Colonic mucosa (tissue), 4 donors: ENCODE results near the gene PDZD2. TPM values are rescaled to one million over a fixed set of nuclear protein-coding genes. Genes with fewer than 3 reads are reported as not detected.
A peak's percentile ranks its signal among the peaks of the same experiment; 100 is the strongest.

Experiments
- DNase-seq: peaks from one replicate; pipeline ENCODE4 v3.0.0-alpha.2; 2020
- H3K27ac ChIP-seq: fragments of 200-600 bp; one replicate; pipeline ENCODE4 v1.8.0; 2021
- H3K27me3 ChIP-seq: fragments of 200-600 bp; one replicate; pipeline ENCODE4 v1.8.0; 2021
- H3K36me3 ChIP-seq: fragments of 200-600 bp; one replicate; pipeline ENCODE4 v1.8.0; 2021
- H3K4me1 ChIP-seq: fragments of 200-600 bp; one replicate; pipeline ENCODE4 v1.8.0; 2021; ENCODE audit warnings: mild to moderate bottlenecking
- H3K4me3 ChIP-seq: fragments of 200-600 bp; one replicate; pipeline ENCODE4 v1.8.0; 2021
- H3K9ac ChIP-seq, 2 donors: one replicate each; pipeline ENCODE4 v1.7.0; 2013; ENCODE audit warnings: control low read depth in 2 of 2, low read depth in 2 of 2, low read length in 2 of 2
- H3K9me3 ChIP-seq: fragments of 200-600 bp; one replicate; pipeline ENCODE4 v1.8.0; 2021
- intact Hi-C: fragments of 100-400 bp; cut with DNase I; formaldehyde crosslinking; loops from one replicate; pipeline ENCODE4 v1.14.1; 2022
- total RNA-seq, 2 donors: library from RNA; stranded (reverse); fragmentation: NEBNext Ultra II Directional in 1 of 2; extraction: Animal tissue kit (Norgen Biotek cat#: 25700) in 1 of 2; gene quantifications; one replicate each; pipeline ENCODE4 v1.2.1, GENCODE V29; 2021
- TF ChIP-seq, protein P1 (sequence below): fragments of 200-600 bp; IDR thresholded peaks from one replicate; pipeline ENCODE4 v1.8.0; 2022; ENCODE audit warnings: antibody characterized with exemption, mild to moderate bottlenecking
- donor health status: healthy.
- donor health status: DM: no; HTN: no; CAD: no.
- donor health status: DM: no; HTN: no; CAD: no.

Gene PDZD2
- total RNA-seq, 2 donors from 2014 or later = 1.8 to 2.3 TPM

DNA sequence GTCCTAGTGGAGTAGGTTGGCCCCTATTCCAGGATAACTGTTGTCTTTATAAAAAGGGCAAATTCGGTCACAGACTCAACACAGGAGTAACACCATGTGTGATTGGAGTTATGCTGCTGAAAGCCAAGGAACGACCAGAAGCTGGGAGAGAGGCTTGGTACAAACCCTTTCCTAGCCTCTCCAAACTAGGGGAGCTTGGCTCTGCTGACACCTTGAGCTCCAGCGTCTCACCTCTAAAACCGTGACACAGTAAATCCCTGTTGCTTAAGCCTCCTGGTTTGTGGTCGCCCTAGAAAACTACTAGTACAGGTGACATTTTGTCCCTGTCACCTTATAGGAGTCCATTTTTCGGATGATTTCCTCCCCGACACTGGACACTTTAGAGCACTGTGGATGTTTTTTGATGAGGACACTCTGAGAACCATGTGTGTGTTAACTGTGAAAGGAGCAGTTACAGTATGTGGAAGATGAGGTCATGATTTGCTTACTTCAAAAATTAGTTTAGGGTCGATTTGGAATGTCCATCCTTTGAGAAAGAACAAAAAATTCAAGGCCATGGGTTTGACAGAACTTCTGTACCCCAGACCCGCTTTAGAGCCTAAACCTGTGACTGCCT, 167.0 kb downstream of the PDZD2 start:
- no peak overlapping the region for H3K9ac ChIP-seq
- no peaks in the 10 kb centered on the region for H3K9me3 ChIP-seq
- H3K27me3 ChIP-seq = no peaks in the 10 kb centered on the region
- DNase-seq = no peak
- no peaks in the 10 kb centered on the region for H3K36me3 ChIP-seq
- no peaks in the 10 kb centered on the region for H3K4me1 ChIP-seq
- intact Hi-C loops = no loop called here
- H3K4me3 ChIP-seq = no peak overlapping the region
- H3K27ac ChIP-seq = no peak overlapping the region
- TF ChIP-seq, protein P1, sequence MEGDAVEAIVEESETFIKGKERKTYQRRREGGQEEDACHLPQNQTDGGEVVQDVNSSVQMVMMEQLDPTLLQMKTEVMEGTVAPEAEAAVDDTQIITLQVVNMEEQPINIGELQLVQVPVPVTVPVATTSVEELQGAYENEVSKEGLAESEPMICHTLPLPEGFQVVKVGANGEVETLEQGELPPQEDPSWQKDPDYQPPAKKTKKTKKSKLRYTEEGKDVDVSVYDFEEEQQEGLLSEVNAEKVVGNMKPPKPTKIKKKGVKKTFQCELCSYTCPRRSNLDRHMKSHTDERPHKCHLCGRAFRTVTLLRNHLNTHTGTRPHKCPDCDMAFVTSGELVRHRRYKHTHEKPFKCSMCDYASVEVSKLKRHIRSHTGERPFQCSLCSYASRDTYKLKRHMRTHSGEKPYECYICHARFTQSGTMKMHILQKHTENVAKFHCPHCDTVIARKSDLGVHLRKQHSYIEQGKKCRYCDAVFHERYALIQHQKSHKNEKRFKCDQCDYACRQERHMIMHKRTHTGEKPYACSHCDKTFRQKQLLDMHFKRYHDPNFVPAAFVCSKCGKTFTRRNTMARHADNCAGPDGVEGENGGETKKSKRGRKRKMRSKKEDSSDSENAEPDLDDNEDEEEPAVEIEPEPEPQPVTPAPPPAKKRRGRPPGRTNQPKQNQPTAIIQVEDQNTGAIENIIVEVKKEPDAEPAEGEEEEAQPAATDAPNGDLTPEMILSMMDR = no peak

DNA sequence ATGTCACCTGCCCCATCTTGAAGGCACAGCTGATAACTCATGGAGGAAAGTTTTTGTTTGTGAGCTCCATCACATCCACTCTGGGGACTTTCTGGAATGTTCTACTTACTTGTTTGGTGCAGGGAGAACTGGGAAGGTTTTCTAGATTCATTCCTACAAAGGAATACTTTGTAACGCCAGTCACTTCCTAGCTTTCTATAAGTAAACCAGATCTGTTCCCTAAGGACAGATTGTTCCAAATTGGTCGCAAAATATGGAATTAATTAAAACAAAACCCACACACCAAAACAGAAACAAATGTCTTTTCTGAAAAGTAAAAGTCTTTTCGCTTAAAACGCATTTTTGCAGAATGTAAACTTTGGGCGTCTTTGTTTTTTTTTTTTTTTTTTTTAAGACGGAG, 167.6 kb downstream of the PDZD2 start:
- no peak overlapping the region for H3K4me3 ChIP-seq
- H3K27me3 ChIP-seq = no peaks in the 10 kb centered on the region
- TF ChIP-seq, protein P1 = no peak
- DNase-seq = no peak
- H3K4me1 ChIP-seq = no peaks in the 10 kb centered on the region
- intact Hi-C loops = no loop called here
- H3K36me3 ChIP-seq = no peaks in the 10 kb centered on the region
- no peak overlapping the region for H3K27ac ChIP-seq
- H3K9ac ChIP-seq = no peak overlapping the region
- H3K9me3 ChIP-seq = no peaks in the 10 kb centered on the region

DNA sequence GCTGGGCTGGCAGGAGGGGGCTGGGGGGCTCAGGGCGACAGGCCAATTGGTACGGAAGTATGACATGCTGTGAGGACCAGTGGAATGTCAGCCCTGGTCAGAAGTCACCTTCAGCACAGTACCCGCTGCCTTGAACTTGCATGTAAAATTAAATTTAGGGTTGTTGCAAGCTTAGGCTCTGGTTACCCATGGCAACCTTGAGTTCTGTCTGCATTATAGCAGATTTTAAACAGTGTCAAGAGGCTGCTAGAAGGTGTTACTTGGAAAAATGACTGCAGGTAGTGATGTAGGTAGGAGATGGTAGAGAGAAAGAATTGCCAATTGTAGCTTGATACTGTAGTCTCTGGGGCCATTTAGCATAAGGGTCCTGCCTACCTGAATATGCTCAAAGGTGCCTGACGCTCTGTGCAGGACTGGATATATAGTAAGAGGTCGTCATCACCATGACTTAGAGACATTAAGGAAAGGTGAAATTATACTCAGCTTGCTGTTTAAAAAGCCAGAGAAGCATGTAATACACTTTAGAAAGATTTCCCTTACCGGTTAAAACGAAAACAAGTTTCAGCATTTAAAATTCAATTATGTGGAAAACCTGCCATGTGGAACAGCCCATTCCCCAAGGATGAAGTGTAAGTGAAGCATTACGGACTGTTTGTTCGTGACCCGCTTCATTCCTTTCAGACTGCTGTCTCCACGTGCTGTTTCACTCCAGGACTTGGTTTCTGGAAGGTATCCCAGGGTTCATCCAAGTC, 169.0 kb downstream of the PDZD2 start:
- no peak overlapping the region for H3K9ac ChIP-seq
- DNase-seq = no peak
- TF ChIP-seq, protein P1 = no peak
- no peak overlapping the region for H3K4me3 ChIP-seq
- no peak overlapping the region for H3K27ac ChIP-seq
- H3K27me3 ChIP-seq = no peaks in the 10 kb centered on the region
- H3K36me3 ChIP-seq = no peaks in the 10 kb centered on the region
- intact Hi-C loops = loop anchor here (2.0 kb wide), 1 partner anchor 227 kb away; no protein-coding TSS in a partner anchor
- H3K4me1 ChIP-seq = no peaks in the 10 kb centered on the region
- no peaks in the 10 kb centered on the region for H3K9me3 ChIP-seq

DNA sequence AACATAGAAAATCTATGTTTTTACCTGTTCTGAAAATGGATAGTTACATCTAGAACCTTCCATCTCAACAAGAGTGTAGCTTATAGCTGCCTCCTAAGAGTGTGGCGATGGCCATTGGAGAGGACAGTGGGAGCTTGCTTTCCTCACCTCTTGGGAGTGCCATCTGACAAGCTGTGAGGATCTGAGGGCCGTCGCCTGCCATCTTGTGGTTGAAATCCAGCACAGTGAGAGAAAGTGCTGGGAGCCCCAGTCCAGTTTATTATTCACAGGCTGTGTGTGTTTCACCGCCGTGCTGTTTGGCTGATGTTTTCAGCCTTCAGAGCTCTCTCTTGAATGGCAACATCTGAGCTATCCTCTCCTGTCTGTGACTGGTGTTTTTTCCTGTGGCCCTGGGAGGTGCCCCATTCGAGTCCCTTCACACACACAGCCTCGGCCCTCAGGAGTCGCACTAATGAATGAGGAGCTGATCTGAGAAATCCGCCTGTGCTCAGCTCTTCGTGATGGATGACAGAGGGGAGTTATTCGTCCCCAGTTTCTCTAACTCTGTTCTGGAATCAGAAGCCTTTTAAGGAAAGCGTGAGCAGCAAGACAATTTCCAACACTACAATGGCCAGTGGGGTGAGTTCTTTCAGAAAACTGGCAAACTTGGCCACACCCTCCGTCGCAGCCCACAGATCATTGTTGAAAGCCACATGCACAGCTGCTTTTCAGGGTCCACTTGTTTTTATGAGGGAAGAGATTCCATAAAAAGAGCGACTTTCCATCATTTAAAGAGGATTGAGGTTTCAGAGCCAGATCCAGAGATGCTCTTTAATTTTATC, 170.3 kb downstream of the PDZD2 start:
- no peak overlapping the region for H3K4me3 ChIP-seq

DNA sequence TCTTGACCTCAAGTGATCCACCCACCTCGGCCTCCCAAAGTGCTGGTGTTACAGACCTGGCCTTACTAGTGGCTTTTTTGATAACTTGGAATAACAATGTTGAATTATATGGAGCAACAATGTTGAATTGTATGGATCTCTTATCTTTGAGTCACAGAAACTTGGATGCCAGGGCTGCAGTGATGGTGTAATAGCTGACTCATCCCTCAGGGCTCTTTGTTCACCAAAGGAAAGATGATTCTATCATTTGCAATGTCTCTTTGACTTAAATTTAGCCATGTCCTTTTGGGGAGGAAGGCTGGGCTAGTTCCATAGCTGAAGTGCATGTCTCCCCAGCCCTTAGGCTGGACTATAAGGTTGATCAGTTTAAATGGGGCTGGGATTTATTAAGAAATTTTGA, 172.3 kb downstream of the PDZD2 start:
- TF ChIP-seq, protein P1 = no peak
- no peaks in the 10 kb centered on the region for H3K36me3 ChIP-seq
- intact Hi-C loops = no loop called here
- H3K9me3 ChIP-seq = no peaks in the 10 kb centered on the region
- no peak overlapping the region for H3K27ac ChIP-seq
- H3K4me1 ChIP-seq = no peaks in the 10 kb centered on the region
- no peak overlapping the region for H3K9ac ChIP-seq
- no peaks in the 10 kb centered on the region for H3K27me3 ChIP-seq
- no peak for DNase-seq
- no peak overlapping the region for H3K4me3 ChIP-seq

More for the DNA sequence above, 170.3 kb downstream of the PDZD2 start:
- intact Hi-C loops = loop anchor here (2.0 kb wide), 1 partner anchor 228 kb away; no protein-coding TSS in a partner anchor
- H3K9me3 ChIP-seq = no peaks in the 10 kb centered on the region
- no peak overlapping the region for H3K27ac ChIP-seq
- no peak overlapping the region for H3K9ac ChIP-seq
- H3K4me1 ChIP-seq = no peaks in the 10 kb centered on the region
- no peaks in the 10 kb centered on the region for H3K27me3 ChIP-seq
- TF ChIP-seq, protein P1 = peak; percentile 44
- H3K36me3 ChIP-seq = no peaks in the 10 kb centered on the region
- peak; percentile 45 for DNase-seq
